Measurements from ENCODE around the gene LHFPL6.

Gene LHFPL6

DNA sequence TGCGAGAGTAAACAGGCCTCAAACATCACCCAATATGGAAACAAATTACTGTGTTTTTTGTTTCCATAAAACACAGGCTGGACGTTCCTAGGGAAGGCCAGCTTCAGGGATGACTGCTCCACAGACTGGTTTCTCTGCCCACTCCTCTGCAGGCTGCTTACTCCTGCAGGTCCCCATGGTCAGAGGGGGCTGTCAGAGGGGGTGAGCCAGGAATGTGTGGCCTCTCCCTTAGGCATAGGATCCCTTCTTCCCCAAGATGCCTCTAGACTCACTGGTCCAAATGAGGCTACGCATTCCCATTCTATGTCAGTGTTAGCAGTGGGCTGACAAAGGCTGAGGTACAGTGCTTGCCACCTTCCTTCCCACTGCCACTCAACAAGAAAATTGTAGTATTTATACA is 229.8 kb downstream of the LHFPL6 start:
- Histone ChIP-seq H3K9me2 (ENCODE audit: low read depth, low read length) (no peaks in the 10 kb centered on the region), H3K27ac (ENCODE audit: low read depth, low read length, poor library complexity, severe bottlenecking) (no peak overlapping the region), H3K27me3 (ENCODE audit: insufficient read depth, low read length) (no peaks in the 10 kb centered on the region)

GRCh38 chr13:39371706-39372105 is 231.3 kb downstream of the LHFPL6 start:
- no peaks in the 10 kb centered on the region for H3K79me2 ChIP-seq (ENCODE audit: insufficient read depth, low read length)
- no peaks in the 10 kb centered on the region for H3K27me3 ChIP-seq (ENCODE audit: insufficient read depth, low read length)
- no peaks in the 10 kb centered on the region for H3K36me3 ChIP-seq (ENCODE audit: insufficient read depth, low read length)
- no peak overlapping the region for H3K4me2 ChIP-seq (ENCODE audit: low read length)
- H3K27ac ChIP-seq (ENCODE audit: low read depth, low read length, poor library complexity, severe bottlenecking): no peak overlapping the region
- no peak overlapping the region for H3K9ac ChIP-seq (ENCODE audit: low read length)
- H3K4me3 ChIP-seq (ENCODE audit: low read depth, low read length, poor library complexity, severe bottlenecking): no peak overlapping the region
- no peak overlapping the region for H2AFZ ChIP-seq (ENCODE audit: low read length)
- no peaks in the 10 kb centered on the region for H4K20me1 ChIP-seq (ENCODE audit: insufficient read depth, low read length)
- H3K4me1 ChIP-seq (ENCODE audit: insufficient read depth, low read length, severe bottlenecking): no peaks in the 10 kb centered on the region
- H3F3A ChIP-seq (ENCODE audit: insufficient read depth, low read length): no peaks in the 10 kb centered on the region
- no peak for TF ChIP-seq EZH2 (IDR thresholded peaks at IDR 0.05; ENCODE audit: borderline replicate concordance, low read length)
- TF ChIP-seq, protein P1, sequence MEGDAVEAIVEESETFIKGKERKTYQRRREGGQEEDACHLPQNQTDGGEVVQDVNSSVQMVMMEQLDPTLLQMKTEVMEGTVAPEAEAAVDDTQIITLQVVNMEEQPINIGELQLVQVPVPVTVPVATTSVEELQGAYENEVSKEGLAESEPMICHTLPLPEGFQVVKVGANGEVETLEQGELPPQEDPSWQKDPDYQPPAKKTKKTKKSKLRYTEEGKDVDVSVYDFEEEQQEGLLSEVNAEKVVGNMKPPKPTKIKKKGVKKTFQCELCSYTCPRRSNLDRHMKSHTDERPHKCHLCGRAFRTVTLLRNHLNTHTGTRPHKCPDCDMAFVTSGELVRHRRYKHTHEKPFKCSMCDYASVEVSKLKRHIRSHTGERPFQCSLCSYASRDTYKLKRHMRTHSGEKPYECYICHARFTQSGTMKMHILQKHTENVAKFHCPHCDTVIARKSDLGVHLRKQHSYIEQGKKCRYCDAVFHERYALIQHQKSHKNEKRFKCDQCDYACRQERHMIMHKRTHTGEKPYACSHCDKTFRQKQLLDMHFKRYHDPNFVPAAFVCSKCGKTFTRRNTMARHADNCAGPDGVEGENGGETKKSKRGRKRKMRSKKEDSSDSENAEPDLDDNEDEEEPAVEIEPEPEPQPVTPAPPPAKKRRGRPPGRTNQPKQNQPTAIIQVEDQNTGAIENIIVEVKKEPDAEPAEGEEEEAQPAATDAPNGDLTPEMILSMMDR (IDR thresholded peaks at IDR 0.05; ENCODE audit: low read length): no peak
- H3K9me2 ChIP-seq (ENCODE audit: low read depth, low read length): no peaks in the 10 kb centered on the region
- H3K9me3 ChIP-seq (ENCODE audit: low read length): no peaks in the 10 kb centered on the region

More for the DNA sequence above, 229.8 kb downstream of the LHFPL6 start:
- Histone ChIP-seq H3K36me3 (ENCODE audit: insufficient read depth, low read length) (no peaks in the 10 kb centered on the region), H3K9me3 (ENCODE audit: low read length) (no peaks in the 10 kb centered on the region), H3K79me2 (ENCODE audit: insufficient read depth, low read length) (no peaks in the 10 kb centered on the region), H3F3A (ENCODE audit: insufficient read depth, low read length) (no peaks in the 10 kb centered on the region), H3K4me2 (ENCODE audit: low read length) (no peak overlapping the region), H2AFZ (ENCODE audit: low read length) (no peak overlapping the region), H4K20me1 (ENCODE audit: insufficient read depth, low read length) (no peaks in the 10 kb centered on the region), H3K4me1 (ENCODE audit: insufficient read depth, low read length, severe bottlenecking) (no peaks in the 10 kb centered on the region), H3K9ac (ENCODE audit: low read length) (no peak overlapping the region), H3K4me3 (ENCODE audit: low read depth, low read length, poor library complexity, severe bottlenecking) (no peak overlapping the region)
- TF ChIP-seq EZH2 (IDR thresholded peaks at IDR 0.05; ENCODE audit: borderline replicate concordance, low read length): no peak
- TF ChIP-seq, protein P1 (IDR thresholded peaks at IDR 0.05; ENCODE audit: low read length): no peak

GRCh38 chr13:39370554-39370953 is 232.4 kb downstream of the LHFPL6 start:
- TF ChIP-seq EZH2 (IDR thresholded peaks at IDR 0.05; ENCODE audit: borderline replicate concordance, low read length): no peak
- TF ChIP-seq, protein P1 (IDR thresholded peaks at IDR 0.05; ENCODE audit: low read length): no peak
- no peak overlapping the region for H2AFZ ChIP-seq (ENCODE audit: low read length)
- H3K4me2 ChIP-seq (ENCODE audit: low read length): no peak overlapping the region
- no peak overlapping the region for H3K9ac ChIP-seq (ENCODE audit: low read length)
- H3K27ac ChIP-seq (ENCODE audit: low read depth, low read length, poor library complexity, severe bottlenecking): no peak overlapping the region
- no peaks in the 10 kb centered on the region for H3K9me2 ChIP-seq (ENCODE audit: low read depth, low read length)
- no peaks in the 10 kb centered on the region for H3K9me3 ChIP-seq (ENCODE audit: low read length)
- H3K79me2 ChIP-seq (ENCODE audit: insufficient read depth, low read length): no peaks in the 10 kb centered on the region
- no peaks in the 10 kb centered on the region for H3K36me3 ChIP-seq (ENCODE audit: insufficient read depth, low read length)
- no peak overlapping the region for H3K4me3 ChIP-seq (ENCODE audit: low read depth, low read length, poor library complexity, severe bottlenecking)
- no peaks in the 10 kb centered on the region for H3K27me3 ChIP-seq (ENCODE audit: insufficient read depth, low read length)
- H3K4me1 ChIP-seq (ENCODE audit: insufficient read depth, low read length, severe bottlenecking): no peaks in the 10 kb centered on the region
- H4K20me1 ChIP-seq (ENCODE audit: insufficient read depth, low read length): no peaks in the 10 kb centered on the region
- no peaks in the 10 kb centered on the region for H3F3A ChIP-seq (ENCODE audit: insufficient read depth, low read length)

Measured in OCI-LY1 (cell line).